ENCODE data around the gene ITPR1. TPM values are rescaled to one million over a fixed set of nuclear protein-coding genes. Genes with fewer than 3 reads are reported as not detected.

ITPR1 gene
- total RNA-seq, 1 donor from 2014 or later: 84.5 TPM

DNA sequence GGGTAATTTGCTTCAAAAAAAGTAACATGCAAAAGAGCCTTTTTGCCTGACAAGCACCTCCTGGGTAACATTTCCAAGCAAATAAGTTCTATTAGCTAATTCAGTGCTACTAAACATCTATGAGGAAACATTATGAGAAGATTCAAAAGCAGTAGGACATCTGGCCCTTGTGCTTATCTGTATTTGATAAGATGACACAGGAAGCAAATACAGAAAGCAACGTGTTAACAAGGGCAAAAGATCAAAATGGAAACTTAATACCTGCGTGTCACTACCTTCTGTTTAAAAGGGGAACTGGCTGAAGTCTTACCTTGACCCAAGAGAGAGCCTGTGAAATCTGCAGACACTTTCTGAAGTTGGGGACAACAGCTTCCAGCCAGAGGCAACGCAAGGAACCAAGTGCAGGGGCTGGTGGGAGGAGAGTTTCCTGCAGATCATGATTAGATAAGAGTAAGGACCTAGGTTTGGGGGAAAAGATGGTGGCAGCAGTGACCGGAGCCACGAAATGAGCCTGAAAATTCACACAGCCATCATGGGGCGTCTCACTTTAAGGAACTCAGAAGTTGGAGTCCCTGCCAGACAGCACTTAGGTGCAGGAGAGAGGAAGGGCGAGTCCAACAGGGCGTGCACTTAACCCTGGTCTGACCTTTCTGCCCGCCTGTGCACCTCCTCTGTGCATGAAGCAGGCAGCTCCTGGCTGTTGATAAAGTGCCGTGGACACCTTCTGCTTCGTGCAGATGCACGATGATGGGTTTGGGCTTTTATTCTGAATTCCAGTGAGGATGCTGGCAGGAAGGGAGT lies 332.5 kb downstream of the ITPR1 start:
- peaks cover 90% of the 10 kb centered on the region for H3K4me1 Mint-ChIP-seq
- intact Hi-C loops (cut with micrococcal nuclease): no loop called here
- peak overlapping the region; percentile 100 for H3K27ac Mint-ChIP-seq
- H3K36me3 Mint-ChIP-seq (ENCODE audit: low read depth): peaks cover 68% of the 10 kb centered on the region
- DNase-seq: peak; percentile 86
- H3K9me3 Mint-ChIP-seq: peaks cover 4% of the 10 kb centered on the region
- peak overlapping the region; percentile 79 for H3K4me3 Mint-ChIP-seq
- no peaks in the 10 kb centered on the region for H3K27me3 Mint-ChIP-seq

DNA sequence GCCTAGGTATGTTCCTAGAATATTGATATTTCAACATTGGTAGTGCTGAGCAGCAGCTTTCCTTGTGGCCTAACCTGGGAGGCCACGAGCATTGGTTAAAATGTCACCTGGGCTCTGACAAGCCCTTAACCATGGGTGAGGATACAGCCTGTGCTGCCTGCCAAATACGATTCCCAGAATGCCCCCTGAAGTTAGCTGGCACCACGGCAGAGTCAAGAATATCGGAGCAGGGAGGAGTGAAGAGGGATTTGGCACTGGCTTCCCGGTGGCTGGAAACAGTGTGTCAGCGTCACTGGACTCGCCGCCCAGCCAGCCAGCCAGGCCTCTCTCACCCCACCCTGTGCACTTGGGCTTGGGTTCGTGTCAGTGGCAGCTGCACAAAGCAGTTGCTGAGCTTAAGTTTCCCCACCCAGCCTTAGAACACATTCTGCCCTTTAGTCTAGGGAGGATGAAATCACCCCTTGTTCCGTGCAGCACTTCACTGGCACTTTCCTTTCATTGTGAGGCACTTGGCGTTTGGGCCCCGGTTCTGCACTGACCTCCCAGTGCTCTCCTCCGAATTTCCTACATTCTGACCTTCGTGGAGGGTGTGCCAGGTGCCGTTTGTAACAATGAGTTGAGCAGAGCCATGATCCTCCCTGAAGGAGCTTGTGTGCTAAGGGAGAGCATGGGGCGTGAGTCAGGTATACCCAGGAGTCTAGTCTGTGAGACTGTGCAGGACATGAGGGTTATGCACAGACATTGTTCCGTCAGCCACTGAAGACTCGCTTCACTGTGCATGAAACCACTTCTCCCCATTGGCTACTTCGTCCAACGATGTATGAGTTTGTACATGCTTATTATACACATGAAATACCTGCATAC lies 333.3 kb downstream of the ITPR1 start:
- Mint-ChIP-seq H3K27me3 (no peaks in the 10 kb centered on the region), H3K27ac (peak overlapping the region; percentile 100), H3K36me3 (ENCODE audit: low read depth) (peaks cover 65% of the 10 kb centered on the region), H3K4me1 (peaks cover 89% of the 10 kb centered on the region), H3K4me3 (peak overlapping the region; percentile 79), H3K9me3 (peaks cover 4% of the 10 kb centered on the region)
- intact Hi-C loops (cut with micrococcal nuclease): no loop called here
- DNase-seq: peak; percentile 58

DNA sequence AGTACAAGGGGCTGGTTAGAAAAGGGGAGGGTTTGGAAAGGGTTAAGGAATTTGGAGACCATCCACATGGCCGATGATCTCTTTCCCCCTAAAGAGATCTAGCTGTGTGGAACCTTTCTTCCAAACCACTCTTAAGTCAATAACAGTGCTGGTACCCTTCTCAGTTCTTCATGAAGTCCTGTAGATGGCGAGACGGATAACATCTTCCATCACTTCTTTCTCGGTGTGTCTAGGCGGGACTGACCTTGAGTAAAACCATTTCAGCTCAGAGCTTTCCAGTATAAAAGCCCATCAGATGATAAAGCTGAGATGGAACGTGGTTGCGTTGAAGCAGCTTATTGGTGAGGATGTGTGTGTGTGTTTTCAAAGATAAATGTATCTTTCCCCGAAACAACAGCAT lies 334.6 kb downstream of the ITPR1 start:
- intact Hi-C loops (cut with micrococcal nuclease): no loop called here
- Mint-ChIP-seq H3K27me3 (no peaks in the 10 kb centered on the region), H3K27ac (peak overlapping the region; percentile 100), H3K36me3 (ENCODE audit: low read depth) (peaks cover 57% of the 10 kb centered on the region), H3K4me3 (peak overlapping the region; percentile 15), H3K4me1 (peaks cover 87% of the 10 kb centered on the region), H3K9me3 (peaks cover 4% of the 10 kb centered on the region)
- peak; percentile 59 for DNase-seq

DNA sequence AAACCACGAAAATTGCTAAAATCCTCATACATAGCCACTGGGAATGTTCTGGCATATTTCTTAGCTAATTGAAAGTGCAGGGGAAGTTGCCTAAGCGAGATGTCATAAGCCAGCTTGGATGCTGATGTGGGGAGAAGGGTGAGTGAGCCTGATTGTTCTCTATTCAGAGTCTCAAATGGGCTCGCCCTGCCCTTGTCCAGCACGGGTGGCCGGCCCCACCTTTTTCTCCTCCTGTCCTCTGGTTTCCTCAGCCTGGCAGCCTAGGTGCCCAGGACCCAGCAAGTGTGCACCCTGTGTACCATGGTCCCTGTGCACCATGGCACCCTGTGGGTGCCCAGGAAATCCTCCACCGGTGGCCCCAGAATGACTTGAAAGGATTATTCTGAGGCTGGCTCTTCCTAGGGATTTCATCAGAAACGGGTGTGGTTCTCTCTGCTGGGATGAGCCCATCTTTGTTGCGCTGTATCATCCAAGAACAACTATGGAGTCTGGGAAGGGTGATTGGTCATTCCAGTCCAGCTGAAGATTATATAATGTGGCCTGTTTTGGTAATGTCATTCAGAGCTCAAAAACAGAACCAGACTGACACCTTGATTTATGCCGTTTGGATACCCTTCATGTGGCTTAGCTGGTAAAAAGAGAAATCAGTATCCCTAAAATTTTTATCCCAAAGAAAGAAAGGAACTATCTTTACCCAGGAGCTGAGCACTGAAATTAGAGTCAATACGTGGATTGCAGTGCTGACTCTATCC lies 335.3 kb downstream of the ITPR1 start:
- Mint-ChIP-seq H3K9me3 (peaks cover 1% of the 10 kb centered on the region), H3K4me3 (peak overlapping the region; percentile 84), H3K27me3 (no peaks in the 10 kb centered on the region), H3K36me3 (ENCODE audit: low read depth) (peaks cover 55% of the 10 kb centered on the region), H3K4me1 (peaks cover 87% of the 10 kb centered on the region), H3K27ac (peak overlapping the region; percentile 100)
- intact Hi-C loops (cut with micrococcal nuclease): no loop called here
- peak; percentile 59 for DNase-seq

DNA sequence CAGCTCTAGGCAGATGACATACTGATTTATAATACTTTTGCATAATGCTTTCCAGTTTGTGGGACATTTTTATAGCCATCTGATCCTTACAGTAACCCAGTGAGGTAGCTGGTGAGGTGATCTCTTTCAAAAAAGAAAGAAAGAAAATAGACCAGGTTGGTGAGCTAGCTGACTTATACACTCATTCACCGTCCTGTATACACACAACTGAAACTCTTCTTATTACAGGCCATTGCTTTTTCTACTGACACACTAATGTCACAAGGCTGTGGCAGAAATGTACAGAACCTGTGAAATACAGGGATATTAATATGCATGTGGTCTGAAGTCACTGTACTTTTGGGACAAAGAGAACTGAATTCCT lies 335.9 kb downstream of the ITPR1 start:
- Mint-ChIP-seq H3K27me3 (no peaks in the 10 kb centered on the region), H3K9me3 (no peaks in the 10 kb centered on the region), H3K36me3 (ENCODE audit: low read depth) (peaks cover 53% of the 10 kb centered on the region), H3K27ac (peak overlapping the region; percentile 100), H3K4me3 (peak overlapping the region; percentile 84), H3K4me1 (peaks cover 87% of the 10 kb centered on the region)
- intact Hi-C loops (cut with micrococcal nuclease): no loop called here
- peak; percentile 63 for DNase-seq

DNA sequence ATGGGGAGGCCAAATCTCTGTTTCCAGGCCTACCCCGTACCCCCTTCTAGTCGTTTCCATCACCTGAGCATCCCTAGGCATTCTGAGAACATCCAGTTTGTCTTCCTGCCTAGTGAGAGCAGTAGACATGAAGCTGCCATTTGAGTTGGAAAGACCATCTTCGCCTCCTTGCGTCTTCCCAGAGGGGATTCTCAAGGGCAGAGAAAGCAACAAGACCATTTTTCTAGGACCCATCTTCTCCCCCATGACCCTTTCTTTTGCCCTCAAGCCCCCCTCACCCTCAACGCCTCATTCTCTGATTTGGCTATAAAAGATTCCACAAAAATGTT lies 337.4 kb downstream of the ITPR1 start:
- DNase-seq: peak; percentile 80
- Mint-ChIP-seq H3K9me3 (no peaks in the 10 kb centered on the region), H3K27ac (peak overlapping the region; percentile 100), H3K4me3 (peak overlapping the region; percentile 84), H3K36me3 (ENCODE audit: low read depth) (peaks cover 48% of the 10 kb centered on the region), H3K4me1 (peaks cover 86% of the 10 kb centered on the region), H3K27me3 (no peaks in the 10 kb centered on the region)
- intact Hi-C loops (cut with micrococcal nuclease): loop anchor here (2.0 to 10.0 kb wide), 5 partner anchors 26 to 362 kb away; partner anchors contain the start of gene ARL8B

DNA sequence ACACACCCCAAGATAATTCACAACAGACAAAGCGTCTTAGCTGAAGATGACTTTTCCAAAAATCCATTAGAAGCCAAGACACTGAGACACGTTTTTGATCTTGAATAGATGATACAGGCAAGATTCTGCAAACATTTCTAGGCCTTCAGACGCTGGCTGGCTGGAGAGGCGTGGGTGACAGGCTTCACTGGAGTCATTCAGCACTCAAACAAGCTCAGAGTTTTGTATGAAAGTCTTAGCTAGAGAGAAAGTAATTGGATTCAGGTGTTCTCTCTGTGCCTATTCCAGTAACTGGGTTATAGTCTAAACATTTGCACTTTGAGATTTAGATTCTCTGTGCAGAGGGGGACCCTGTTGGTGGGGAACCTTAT lies 338.4 kb downstream of the ITPR1 start:
- no peaks in the 10 kb centered on the region for H3K9me3 Mint-ChIP-seq
- H3K4me3 Mint-ChIP-seq: peak overlapping the region; percentile 84
- H3K27me3 Mint-ChIP-seq: no peaks in the 10 kb centered on the region

DNA sequence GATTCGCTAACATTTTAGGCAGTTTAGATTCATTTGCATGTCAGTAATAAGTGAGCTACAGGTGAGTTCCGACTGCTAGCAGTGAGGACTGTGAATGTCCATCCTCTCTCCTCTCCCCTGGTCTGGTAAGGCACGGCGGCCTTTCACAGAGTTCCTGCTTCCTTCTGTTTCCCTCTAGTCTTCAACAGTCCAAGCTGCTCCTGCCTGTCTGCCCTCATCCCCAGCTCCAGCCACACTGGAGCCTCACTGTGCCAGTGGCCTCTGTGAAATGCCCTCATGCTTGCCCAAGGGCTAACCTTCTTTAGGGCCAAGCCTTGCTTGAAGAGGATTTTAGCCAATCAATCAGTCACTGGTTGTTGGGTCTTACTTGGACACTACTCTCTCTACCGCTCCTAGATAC lies 340.3 kb downstream of the ITPR1 start:
- peaks cover 85% of the 10 kb centered on the region for H3K4me1 Mint-ChIP-seq
- peak overlapping the region; percentile 81 for H3K4me3 Mint-ChIP-seq
- H3K36me3 Mint-ChIP-seq (ENCODE audit: low read depth): peaks cover 49% of the 10 kb centered on the region
- peaks cover 3% of the 10 kb centered on the region for H3K9me3 Mint-ChIP-seq
- peak; percentile 64 for DNase-seq
- intact Hi-C loops (cut with micrococcal nuclease): loop anchor here (5.0 to 10.0 kb wide), 2 partner anchors 291 to 359 kb away; partner anchors contain the start of gene ARL8B
- H3K27ac Mint-ChIP-seq: peak overlapping the region; percentile 97
- no peaks in the 10 kb centered on the region for H3K27me3 Mint-ChIP-seq

More for the DNA sequence above, 338.4 kb downstream of the ITPR1 start:
- peak; percentile 87 for DNase-seq
- peaks cover 86% of the 10 kb centered on the region for H3K4me1 Mint-ChIP-seq
- intact Hi-C loops (cut with micrococcal nuclease): loop anchor here (1.0 to 10.0 kb wide), 8 partner anchors 9 to 361 kb away; partner anchors contain the start of gene ARL8B
- H3K27ac Mint-ChIP-seq: peak overlapping the region; percentile 100
- H3K36me3 Mint-ChIP-seq (ENCODE audit: low read depth): peaks cover 47% of the 10 kb centered on the region

DNA sequence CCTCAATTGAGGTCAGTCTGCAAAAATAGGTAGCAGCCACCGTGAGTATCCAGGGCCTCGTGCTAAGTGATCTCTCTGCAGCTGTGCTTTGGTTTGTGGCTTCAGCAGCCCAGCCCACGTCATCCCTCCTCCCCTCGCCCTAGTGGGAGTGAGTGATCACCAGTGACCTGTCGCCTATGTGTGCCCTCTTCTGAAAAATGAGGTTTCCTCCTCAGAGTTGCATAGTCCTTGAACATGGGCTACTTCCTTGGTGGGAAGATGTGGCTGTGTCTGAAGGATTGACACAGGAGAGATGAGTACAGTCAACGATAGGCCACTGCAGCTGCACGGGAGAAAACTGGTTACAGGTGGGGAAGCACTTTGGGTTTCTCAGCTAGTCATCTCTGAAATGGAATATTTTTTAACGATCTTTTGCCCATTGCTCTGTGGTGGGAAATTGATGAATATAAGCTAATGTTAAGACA lies 341.3 kb downstream of the ITPR1 start:
- intact Hi-C loops (cut with micrococcal nuclease): loop anchor here (2.0 to 10.0 kb wide), 3 partner anchors 94 to 358 kb away; partner anchors contain the start of gene ARL8B
- Mint-ChIP-seq H3K4me3 (peak overlapping the region; percentile 81), H3K27ac (peak overlapping the region; percentile 97), H3K9me3 (peaks cover 3% of the 10 kb centered on the region), H3K27me3 (no peaks in the 10 kb centered on the region), H3K36me3 (ENCODE audit: low read depth) (peaks cover 51% of the 10 kb centered on the region), H3K4me1 (peaks cover 83% of the 10 kb centered on the region)
- peak; percentile 94 for DNase-seq

DNA sequence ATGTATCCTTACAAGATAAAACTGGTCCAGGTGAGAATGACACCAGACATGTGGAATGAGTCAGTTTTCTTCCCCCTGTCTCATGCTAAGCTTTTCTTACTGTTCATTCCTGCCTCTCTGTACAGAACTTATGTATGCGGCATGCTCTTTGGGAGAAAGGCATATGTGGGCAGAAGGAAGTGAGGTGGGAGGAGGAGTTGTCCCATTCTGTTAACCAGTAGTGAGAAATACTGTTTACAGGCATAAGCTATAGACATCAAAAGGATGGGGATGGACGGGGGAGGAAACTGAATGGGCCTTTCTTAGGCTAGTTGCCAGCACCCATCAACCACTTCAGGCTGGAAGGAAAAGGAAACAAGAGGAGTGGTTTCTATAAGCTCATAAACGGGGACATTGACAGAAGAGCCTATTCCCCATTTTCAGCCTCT lies 342.5 kb downstream of the ITPR1 start:
- peak overlapping the region; percentile 81 for H3K4me3 Mint-ChIP-seq
- peak overlapping the region; percentile 97 for H3K27ac Mint-ChIP-seq
- H3K36me3 Mint-ChIP-seq (ENCODE audit: low read depth): peaks cover 49% of the 10 kb centered on the region
- intact Hi-C loops (cut with micrococcal nuclease): loop anchor here (1.0 to 10.0 kb wide), 7 partner anchors 15 to 289 kb away; partner anchors contain the start of gene ARL8B
- no peaks in the 10 kb centered on the region for H3K27me3 Mint-ChIP-seq
- peaks cover 3% of the 10 kb centered on the region for H3K9me3 Mint-ChIP-seq
- DNase-seq: peak; percentile 76
- H3K4me1 Mint-ChIP-seq: peaks cover 79% of the 10 kb centered on the region

DNA sequence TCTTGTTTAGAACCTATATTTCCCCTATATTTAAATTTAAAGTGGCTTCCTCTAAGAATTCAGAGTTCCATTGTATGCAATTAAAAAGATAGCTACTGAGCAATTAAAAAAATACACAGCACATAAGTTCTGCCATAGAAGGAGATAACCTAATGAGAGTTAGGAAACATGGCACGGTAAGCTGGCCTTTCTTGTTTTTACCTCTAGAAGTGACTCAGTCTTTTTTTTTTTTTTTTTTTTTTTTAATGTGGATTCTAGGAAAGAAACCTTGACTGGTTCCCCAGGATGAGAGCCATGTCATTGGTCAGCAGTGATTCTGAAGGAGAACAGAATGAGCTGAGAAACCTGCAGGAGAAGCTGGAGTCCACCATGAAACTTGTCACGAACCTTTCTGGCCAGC lies 343.4 kb downstream of the ITPR1 start:
- peak overlapping the region; percentile 81 for H3K4me3 Mint-ChIP-seq
- H3K27ac Mint-ChIP-seq: peak overlapping the region; percentile 97
- intact Hi-C loops (cut with micrococcal nuclease): loop anchor here (10.0 kb wide), 1 partner anchor 288 kb away; the partner anchor contains the start of gene ARL8B
- H3K9me3 Mint-ChIP-seq: peaks cover 3% of the 10 kb centered on the region
- peaks cover 80% of the 10 kb centered on the region for H3K4me1 Mint-ChIP-seq
- DNase-seq: no peak
- H3K36me3 Mint-ChIP-seq (ENCODE audit: low read depth): peaks cover 53% of the 10 kb centered on the region
- H3K27me3 Mint-ChIP-seq: no peaks in the 10 kb centered on the region

DNA sequence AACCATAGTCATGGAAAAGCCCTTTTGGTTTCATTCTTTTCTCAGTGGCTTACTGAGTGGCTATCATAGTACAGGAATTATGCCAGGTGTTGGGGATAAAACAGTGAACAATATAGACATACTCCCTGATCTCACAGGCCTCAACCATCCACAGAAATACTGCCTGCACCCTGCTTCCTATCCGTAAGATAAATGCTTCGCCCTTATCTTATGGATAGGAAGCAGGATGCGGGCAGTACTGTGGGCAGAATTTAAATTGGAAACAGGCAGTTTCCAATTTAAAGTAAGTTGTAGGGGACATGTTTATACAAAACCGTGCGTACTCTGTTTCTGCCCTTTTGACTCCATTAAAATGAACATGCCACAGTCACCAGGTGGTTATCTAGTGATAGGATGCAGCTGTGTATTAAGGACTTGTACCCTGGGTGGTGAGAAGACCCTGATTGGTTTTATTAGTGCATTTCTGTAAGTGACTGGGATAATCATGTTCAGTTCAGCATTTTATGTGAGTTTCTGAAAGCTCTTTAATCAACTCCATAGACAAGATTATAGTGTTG lies 344.3 kb downstream of the ITPR1 start:
- Mint-ChIP-seq H3K9me3 (peaks cover 3% of the 10 kb centered on the region), H3K4me3 (peak overlapping the region; percentile 81), H3K4me1 (peaks cover 81% of the 10 kb centered on the region), H3K36me3 (ENCODE audit: low read depth) (peaks cover 55% of the 10 kb centered on the region), H3K27me3 (no peaks in the 10 kb centered on the region), H3K27ac (peak overlapping the region; percentile 97)
- intact Hi-C loops (cut with micrococcal nuclease): loop anchor here (10.0 kb wide), 1 partner anchor 287 kb away; the partner anchor contains the start of gene ARL8B
- DNase-seq: peak; percentile 59

DNA sequence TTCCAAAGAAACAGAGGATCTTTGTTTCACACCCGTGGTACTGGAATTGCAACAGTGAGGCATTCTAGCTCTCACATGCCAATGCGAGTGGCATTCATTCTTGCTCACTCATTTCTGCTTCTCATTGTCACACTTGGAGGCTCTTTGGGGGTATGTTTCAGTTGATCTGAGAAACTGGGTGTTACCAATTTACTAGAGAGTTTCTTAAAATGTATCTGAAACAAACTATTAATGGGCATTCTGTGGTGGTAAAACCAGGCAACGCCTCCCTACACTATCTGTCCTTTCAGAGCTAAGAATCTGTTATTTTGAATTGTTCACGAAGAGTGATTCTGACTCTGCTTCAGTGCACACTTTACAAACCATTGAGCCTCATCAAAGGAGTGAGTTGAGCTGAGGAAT lies 345.5 kb downstream of the ITPR1 start:
- intact Hi-C loops (cut with micrococcal nuclease): loop anchor here (10.0 kb wide), 1 partner anchor 286 kb away; the partner anchor contains the start of gene ARL8B
- Mint-ChIP-seq H3K4me1 (peaks cover 82% of the 10 kb centered on the region), H3K4me3 (no peak overlapping the region), H3K36me3 (ENCODE audit: low read depth) (peaks cover 59% of the 10 kb centered on the region), H3K27me3 (no peaks in the 10 kb centered on the region), H3K27ac (peak overlapping the region; percentile 81), H3K9me3 (peaks cover 7% of the 10 kb centered on the region)
- DNase-seq: no peak

Measured in activated CD4-positive, alpha-beta T cell treated with anti-CD3 and anti-CD28 coated beads, Interleukin-2, amount 10 ng/mL, durations not matched to agents 24 days and 14 days (primary cell).